Forelimb muscle (tissue), 1 donor: ENCODE data around the gene STS. TPM values are rescaled to one million over a fixed set of nuclear protein-coding genes. Genes with fewer than 3 reads are reported as not detected.

Experiments used
- DNase-seq: peaks from one replicate; pipeline ENCODE4 v3.0.0-alpha.2; 2013; ENCODE audit warnings: low read depth
- polyA plus RNA-seq: library from polyadenylated mRNA; unstranded; fragments of 120-200 nt; gene quantifications from one replicate; pipeline ENCODE4 v1.2.1, GENCODE V29; 2013; ENCODE audit not compliant: insufficient read length

Gene STS, protein sequence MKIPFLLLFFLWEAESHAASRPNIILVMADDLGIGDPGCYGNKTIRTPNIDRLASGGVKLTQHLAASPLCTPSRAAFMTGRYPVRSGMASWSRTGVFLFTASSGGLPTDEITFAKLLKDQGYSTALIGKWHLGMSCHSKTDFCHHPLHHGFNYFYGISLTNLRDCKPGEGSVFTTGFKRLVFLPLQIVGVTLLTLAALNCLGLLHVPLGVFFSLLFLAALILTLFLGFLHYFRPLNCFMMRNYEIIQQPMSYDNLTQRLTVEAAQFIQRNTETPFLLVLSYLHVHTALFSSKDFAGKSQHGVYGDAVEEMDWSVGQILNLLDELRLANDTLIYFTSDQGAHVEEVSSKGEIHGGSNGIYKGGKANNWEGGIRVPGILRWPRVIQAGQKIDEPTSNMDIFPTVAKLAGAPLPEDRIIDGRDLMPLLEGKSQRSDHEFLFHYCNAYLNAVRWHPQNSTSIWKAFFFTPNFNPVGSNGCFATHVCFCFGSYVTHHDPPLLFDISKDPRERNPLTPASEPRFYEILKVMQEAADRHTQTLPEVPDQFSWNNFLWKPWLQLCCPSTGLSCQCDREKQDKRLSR
- polyA plus RNA-seq: 15.3 TPM

DNA sequence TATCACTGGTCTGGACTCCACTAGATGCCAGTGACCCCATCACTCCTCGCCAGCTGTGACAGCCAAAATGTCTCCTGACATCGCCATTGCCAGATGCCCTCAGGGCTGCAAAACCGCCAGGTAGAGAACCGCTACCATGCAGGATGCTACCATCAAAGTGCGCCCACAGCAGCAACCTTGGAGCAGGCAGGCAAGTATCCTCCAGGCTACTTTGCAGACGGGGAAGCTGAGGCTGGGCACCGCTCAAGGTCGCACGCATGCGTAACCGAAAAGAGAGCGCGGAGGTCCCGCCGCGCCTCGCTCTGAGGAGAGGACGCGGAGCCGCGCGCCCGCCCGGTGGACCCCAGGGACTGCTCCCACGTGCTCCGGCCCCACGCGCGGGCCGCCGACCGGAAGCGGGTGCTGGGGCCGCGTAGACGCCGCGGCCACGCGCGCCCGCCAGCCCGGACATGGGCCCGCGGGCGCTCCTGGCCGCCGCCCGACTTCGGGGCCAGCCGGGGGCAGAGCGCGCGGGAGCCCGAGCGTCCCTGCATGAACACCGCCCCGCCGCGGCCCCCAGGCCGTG lies at the start of gene STS:
Gene STS (plus strand): TSS at position 300 of the 565 bp plus-strand sequence. CDS start 105,488 bp downstream, outside the sequence.
- DNase-seq: no peak

DNA sequence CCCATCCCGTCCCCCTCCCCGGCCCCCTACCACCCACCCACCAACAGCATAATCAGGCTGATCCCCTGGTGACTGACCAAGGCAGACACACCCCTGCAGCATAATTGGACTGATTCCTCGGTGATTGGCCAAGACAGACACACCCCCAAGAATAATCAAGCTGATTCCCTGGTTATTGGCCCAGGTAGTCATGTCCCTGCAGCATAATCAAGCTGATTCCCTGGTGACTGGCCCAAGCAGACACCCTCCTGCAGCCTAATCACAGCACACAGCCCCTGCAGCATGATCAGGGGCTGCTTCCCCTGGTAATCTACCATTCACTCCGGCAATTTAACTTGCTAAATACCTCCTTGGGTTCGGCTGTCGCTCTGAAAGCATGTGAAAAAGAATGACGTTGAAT lies 47.5 kb upstream of the STS start:
- no peak for DNase-seq

DNA sequence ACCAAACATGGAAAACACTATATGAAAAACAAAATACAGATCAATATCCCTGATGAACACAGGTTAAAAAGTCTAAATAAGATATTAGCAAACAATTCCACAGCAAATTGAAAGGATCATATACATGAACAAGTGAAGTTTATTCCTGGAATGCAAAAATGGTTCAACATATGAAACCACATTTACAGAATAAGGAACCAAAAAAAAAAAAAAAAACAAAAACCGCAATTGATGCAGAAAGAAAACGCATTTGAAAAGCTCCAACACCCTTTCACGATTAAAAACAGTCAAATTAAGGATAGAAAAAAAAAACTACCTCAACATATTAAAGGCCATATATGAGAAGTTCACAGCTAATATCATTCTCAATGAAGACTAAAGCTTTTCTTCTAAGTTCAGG lies 45.4 kb upstream of the STS start:
- no peak for DNase-seq

DNA sequence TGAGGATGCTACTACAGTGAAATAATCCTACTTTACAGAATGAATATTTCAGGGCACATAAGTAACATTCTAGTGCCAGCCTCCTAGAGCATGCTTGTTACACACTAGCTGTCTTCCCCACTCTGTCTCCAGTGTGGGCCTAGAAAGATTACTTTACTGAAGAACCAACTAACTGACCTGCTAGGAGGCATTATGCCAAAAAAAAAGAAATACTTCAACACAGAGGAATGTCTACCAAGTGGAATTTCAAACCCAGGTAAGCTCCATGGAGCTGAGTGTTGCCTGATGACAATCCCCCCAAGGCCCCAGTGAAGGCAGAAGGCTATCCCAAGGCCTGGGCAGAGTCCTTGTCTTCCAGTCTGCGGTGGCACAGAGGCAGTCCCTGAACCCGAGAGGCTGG lies 40.9 kb upstream of the STS start:
- DNase-seq: no peak

DNA sequence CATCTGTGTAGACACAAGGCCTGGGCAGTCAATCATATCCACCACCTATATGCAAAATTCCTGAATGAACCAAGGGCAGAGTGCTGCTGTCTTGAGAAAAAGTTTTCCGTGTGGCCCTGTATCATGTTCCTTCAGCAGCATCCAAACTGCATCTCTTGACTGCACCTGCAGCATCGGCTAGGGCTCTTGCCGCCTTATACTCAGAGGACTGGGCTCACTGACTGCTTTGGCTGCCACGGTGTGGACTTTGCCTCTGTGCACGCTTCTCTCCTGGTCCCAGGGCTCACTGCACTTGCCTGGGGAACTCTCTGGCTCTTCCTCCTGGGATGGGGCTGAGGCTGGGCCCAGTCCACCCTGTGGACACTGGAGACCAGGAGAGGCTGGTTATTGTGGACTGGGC lies 39.5 kb upstream of the STS start:
- no peak for DNase-seq

DNA sequence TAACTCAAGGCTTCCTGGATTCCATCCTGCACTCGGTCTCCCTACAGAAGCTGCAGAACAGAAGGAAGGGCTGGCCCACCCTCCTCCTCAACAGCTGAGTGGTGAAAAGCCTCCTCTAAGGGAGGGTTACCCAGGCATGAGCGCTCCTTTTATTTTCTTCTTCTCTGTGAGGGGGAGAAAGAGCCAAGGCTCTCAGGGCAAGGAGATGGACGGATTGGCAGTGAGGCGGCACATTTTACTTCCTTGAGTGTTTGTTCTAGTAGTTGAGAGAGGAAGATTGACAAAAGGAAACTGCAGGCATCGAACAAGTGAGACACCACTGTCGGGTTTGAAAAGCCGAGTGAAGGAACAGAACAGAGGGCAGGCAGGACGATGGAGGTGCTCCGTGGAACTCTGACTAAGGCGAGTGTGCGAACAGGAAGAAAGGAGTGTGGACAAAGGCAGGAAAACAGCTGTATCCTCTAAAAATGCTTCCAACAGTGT lies 38.4 kb upstream of the STS start:
- DNase-seq: no peak

DNA sequence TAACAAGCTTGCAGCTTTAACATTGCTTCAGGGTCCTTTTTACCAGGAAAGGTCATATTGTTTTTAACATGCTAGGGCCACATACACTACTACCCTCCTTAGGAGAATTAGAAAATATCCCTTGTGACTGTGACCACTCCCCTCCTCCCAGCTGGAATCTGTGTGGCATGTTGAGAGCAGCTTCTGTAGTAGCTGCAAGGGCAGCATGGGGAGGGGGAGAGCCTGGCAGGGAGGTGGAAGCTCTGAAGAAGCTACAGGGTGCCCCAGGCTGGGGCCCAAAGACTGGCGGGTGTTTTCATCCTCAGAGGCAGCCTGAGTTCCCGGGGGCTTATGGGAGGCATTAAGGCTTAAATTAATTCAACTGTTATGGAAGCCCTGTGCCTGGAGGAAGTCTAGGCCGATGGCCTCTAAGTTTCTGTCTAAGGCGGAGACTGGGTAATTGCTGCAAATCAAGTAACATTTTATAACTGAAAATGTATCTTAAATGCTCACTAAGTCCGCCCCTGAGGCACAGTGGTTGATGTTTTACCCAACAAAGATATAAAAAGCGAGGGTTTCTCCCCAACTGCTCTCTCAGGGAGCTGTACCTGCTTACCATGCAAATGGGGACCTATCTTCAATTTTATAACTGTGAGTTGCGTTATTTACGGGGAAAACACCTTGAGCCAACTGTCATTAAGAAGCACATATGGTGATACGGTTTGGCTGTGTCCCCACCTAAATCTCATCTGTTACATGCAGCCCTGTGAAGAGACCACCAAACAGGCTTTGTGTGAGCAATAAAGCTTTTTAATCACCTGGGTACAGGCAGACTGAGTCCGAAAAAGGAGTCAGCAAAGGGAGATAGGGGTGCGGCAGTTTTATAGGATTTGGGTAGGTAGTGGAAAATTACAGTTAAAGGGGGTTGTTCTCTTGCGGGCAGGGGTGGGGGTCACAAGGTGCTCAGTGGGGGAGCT lies 37.4 kb upstream of the STS start:
- no peak for DNase-seq

DNA sequence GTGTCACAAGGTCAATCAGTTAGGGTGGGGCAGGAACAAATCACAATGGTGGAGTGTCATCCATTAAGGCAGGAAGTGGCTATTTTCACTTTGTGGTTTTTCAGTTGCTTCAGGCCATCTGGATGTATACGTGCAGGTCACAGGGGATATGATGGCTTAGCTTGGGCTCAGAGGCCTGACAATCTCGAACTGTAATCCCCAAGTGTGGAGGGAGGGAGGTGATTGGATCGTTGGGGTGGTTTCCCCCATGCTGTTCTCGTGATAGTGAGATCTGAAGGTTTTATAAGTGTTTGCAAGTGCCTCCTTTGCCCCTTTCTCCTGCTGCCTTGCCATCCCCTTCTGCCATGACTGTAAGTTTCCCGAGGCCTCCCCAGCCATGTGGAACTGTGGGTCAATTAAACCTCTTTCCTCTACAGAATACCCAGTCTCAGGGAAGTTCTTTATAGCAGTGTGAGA lies 36.7 kb upstream of the STS start:
- DNase-seq: no peak

DNA sequence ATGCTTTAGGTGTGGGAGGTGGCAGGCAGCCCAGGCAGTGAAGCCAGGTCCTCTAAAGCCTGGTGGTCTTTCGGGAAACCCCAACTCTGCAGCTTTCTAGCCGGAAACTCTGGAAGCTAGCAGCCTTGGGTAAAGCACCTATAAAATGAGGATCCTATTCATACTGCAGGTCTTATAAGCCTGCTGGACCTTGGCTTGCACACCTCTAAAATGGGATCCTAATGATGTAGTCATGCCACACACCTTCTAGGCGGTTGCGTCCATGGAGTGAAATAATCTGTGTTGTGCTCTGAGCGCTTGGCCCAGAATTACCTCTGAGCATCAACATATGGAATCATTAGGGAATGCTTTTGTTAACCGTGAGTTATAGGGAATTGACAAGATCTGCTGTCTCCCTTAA lies 36.0 kb upstream of the STS start:
- no peak for DNase-seq

DNA sequence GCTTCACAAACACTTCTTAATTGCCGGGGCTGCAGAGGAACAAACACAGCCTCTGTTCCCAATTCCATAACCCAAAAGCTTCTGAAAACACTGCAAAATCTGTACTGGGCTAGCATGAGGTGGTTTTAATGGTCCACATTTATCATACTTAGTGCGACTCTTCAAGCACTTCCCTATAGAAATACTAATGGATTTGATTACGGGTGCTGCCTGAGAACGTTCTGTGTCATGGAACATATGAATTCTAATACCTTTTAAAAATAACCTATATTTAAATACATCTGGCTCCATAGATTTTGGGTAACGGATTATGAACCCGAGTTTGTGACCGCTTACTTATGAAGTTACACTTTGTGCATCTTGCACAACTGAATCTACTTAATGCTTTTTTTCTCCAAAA lies 35.4 kb upstream of the STS start:
- no peak for DNase-seq

DNA sequence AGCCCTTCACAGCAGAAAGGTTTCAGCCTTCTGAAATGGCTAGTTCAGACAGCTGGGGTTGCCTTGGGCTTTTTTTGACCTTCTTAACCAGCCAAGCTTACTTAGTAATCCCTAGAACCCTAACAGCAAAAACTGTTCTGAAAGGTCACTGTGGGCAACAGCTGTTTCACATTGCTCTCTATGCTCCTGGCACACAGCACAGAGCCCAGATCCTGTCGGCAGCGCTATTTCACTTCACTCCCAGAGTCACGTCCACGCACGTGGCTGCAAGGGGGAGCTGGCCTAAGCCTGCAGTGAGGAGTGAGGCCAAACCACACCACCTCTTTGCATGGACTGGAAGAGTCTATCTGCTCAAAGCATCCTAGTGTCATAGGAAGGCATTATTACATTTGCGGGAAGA lies 32.0 kb upstream of the STS start:
- DNase-seq: no peak

DNA sequence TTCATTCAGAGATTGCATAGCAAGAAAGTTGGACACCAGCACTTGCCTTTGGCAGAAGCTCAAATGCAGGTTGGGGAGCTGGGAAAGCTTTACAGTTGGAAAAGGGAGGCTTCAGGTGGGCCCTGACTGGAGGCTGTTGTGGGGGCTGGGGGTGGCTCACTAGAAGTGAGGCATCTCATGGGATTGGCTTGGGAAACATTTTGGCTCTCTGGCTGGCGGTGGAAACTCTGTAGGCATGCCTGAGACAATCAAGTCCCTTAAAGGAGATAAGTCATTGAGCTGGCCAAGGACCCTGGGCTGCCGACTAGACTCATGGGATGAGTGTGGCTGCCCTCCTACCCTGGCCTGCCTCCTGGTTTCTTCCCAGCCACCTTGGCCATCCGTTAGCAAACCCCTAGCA lies 31.4 kb upstream of the STS start:
- DNase-seq: no peak

DNA sequence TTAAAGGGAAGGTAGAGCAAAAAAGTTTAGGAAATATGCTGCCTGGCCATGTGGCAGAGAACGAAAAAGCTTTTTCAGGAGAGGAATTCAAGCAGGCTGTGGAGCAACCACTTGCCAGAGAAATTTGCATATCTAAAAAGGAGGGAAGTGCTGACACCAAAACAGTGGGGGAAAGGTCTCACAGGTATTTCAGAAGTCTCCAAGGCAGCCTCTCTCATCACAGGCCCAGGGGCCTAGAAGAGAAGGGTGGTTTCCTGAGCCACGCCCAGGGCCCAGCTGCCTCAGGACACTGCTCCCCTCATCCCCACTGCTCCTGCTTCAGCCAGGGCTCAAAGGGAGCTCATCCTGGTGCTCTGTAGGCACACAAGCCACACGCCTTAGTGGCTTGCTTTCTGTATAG lies 29.9 kb upstream of the STS start:
- DNase-seq: no peak

DNA sequence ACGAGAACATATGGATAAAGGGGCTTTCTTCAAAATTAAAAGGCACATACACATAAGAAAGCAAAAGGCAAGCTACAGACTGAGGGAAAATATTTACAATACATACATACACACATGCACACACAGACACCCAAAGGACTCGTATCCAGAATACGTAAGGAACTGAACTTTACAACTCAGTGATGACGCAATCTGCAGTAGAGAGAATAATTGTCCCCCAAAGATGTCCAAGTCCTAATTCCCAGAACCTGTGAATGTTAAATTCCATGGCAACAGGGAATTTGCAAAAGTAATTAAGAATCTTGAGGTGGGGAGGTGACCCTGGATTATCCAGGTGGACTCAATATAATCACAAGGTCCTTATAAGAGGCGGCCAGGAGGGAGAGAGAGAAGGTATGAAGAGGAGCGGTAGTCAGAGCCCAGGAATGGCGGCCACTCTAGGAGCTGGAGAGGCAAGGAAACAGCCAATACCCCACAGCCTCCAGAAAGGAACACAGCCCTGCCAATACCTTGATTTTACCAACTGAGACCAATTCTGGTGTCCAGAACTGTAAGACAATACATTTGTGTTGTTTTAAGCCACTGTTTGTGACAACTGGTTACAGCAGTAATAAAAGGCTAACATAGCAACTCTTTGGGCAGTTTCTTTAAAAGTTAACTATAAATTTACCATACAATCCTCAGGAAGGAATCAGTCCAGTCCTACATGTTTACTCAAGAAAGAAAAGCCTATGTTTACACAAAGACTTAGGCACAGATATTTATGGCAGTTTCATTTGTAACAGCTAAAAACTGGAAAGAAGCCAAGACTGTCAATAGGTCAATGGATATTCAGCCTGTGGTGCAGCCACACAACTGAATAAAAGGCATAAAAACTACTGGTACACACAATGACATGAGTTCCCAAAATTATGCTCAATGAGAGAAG lies 27.3 kb upstream of the STS start:
- no peak for DNase-seq

DNA sequence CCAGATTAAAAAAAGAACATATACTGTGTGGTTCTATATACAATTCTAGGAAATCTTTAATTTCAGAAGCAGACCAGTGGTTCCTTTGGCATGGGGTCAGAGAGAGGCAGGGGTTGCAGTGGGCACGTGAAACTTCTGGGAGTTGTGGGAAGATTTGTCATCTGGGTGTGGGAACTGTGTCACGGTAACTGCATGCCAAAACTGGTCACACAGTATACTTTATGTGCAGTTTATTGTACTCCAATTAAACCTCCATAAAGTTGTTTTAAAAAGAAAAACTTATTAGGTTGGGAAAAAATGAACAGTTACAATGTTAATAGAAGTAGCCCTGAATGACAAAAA lies 26.7 kb upstream of the STS start:
- DNase-seq: no peak

DNA sequence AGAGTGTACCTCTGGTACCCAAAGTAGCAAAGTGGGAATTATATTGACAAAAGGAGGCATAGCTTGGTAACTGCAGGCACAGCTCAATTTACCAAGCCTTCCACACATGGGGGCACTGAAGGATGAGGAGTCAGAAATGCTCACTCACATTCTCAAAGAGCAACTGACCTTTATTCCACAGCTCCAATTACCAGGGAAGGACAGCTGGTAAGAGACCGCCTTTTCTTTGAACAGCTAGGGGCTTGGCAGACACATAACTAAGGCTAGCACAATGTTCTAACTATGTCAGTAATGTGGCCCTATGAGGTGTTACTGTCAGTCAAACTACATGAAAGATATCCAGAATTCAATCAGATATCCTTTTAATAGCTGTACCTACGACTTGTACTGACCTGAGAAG lies 20.5 kb upstream of the STS start:
- DNase-seq: no peak

DNA sequence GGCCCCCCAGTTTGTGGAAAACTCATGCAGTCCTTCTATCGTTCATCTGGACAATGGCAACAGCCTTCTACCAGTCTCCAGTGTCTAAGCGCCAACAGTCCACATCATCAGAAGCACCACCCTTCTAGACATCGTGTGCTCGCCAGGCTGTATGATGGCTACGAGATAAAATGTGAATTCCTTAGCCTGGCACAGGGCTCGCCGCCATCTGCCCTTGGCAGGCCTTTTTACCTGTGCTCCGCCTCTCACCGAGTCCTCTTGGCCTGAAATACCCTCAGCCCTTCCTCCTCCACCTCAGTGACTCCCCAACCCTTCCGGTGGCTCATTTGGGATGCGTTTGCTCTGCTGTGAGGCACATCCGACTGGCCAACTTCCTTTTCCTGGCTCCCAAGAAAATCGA lies 15.9 kb upstream of the STS start:
- no peak for DNase-seq

DNA sequence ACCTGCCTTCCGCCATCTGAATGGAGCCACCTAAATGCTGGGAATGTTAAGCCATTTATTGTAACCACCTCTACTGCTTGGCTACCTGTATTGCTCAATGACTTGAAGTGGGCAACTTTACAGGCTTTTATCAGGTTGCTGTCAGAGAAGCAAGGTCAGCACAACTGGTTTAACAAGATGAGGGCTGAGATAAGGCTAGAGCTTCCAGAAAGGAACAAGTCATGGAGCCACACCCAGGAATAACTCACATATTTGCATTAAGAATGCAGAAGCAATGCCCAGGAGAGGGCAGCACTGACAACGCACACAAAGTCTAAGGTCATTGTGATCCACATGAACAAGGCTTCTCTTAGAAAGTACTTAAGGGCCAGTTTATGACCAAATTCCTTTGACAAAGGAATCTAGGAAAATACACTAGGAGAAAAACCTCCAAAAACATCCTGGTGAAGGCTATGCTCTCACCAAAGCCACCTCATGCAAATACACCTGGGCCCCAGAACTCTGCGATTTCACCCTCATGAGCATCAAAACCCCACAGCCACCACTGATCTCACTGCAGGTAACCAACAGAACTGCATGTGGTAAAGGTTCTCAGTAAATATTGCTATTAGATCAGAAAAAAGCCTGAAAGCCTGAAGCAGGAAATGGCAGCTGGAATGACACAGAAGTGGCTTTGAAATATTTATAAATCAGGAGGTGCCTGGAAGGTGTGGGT lies 15.0 kb upstream of the STS start:
- DNase-seq: no peak

DNA sequence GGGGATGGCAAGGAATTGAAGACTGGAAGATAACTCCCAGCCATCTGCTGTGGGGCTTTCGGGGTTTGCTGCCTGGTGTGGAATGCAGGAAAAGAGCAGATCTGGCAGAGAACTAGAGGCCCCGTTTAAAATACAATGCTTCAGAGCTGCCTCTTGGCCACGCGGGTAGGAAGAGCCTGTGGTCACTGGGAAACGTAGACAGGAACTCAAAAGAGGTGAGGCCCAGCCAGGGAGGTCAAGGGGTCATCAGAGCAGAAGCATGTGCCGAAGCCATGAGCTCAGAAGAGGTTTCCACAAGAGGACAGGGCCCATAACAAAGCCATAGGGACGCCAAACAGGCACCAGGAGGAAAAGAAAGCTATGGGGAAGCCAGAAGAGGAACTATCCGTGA lies 14.5 kb upstream of the STS start:
- no peak for DNase-seq

DNA sequence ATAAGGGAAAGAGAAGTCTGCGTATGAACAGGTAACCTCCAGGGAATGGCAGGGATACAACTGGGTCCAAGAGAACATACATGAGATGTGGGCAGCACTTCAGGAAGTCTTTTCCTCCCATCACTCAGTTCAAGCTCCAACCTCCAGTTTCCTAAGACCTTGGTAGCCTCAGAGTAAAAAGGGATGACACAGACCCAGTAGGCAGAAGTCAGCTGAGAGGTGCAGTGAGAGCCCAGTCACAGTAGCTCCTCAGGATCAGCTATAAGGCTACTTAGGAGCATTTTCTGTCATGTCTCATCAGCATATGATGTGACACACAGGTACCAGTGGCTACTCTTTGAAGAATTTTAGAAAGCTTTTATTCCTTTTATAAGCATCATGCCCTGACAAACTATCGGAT lies 12.5 kb upstream of the STS start:
- no peak for DNase-seq
